K562 (cell line): ENCODE results near the gene PDCD10. TPM values are rescaled to one million over a fixed set of nuclear protein-coding genes. Genes with fewer than 3 reads are reported as not detected.

Experiments
- CBX5 ChIP-seq: IDR thresholded peaks from 2 replicates; pipeline ENCODE4 v1.6.1; 2014; ENCODE audit warnings: low read depth, borderline replicate concordance
- CCAR2 ChIP-seq: fragments of 200-400 bp; formaldehyde crosslinking; IDR thresholded peaks from 2 replicates; pipeline ENCODE4 v1.6.1; 2017; ENCODE audit warnings: mild to moderate bottlenecking, low read depth, low read length
- ESRRA ChIP-seq: fragments of 450-650 bp; IDR thresholded peaks from 2 replicates; pipeline ENCODE4 v1.6.1; 2014; ENCODE audit warnings: low read depth, mild to moderate bottlenecking, moderate library complexity, borderline replicate concordance
- ETV6 ChIP-seq, 3 experiments: fragments of 150-350 bp in 1 of 3; sonication (generic) in 1 of 3; formaldehyde crosslinking in 1 of 3; IDR thresholded peaks; 2 replicates each; pipeline versions ENCODE4 v1.6.1 to v1.8.0; 2014 to 2022; ENCODE audit warnings: borderline replicate concordance in 2 of 3, low read depth in 2 of 3, antibody characterized with exemption in 1 of 3, low read length in 1 of 3, mild to moderate bottlenecking in 1 of 3, missing genetic modification reagents in 1 of 3
- GATAD2A ChIP-seq: fragments of 450-650 bp; IDR thresholded peaks from 2 replicates; pipeline ENCODE4 v1.6.1; 2017
- KDM1A ChIP-seq, 2 experiments: fragments of 450-650 bp; IDR thresholded peaks; 2 replicates each; pipeline ENCODE4 v1.6.1; 2016; ENCODE audit warnings: mild to moderate bottlenecking in 2 of 2
- MYC ChIP-seq, 2 experiments: fragments of 250-450 bp in 1 of 2; sonication (Bioruptor Pico) in 1 of 2; IDR thresholded peaks; 2 replicates each; pipeline versions ENCODE4 v1.5.1 to v1.6.1; 2012 to 2021; ENCODE audit warnings: low read depth in 2 of 2, borderline replicate concordance in 1 of 2, improper control_type of control experiment in 1 of 2, low read length in 1 of 2, mild to moderate bottlenecking in 1 of 2, moderate library complexity in 1 of 2
- NFRKB ChIP-seq: fragments of 450-650 bp; IDR thresholded peaks from 2 replicates; pipeline ENCODE4 v1.6.1; 2016; ENCODE audit warnings: low read depth
- POLR2A ChIP-seq: fragments of 450-650 bp; conservative IDR thresholded peaks from 2 replicates; pipeline ENCODE4 v1.6.1; 2016
- POLR2AphosphoS5 ChIP-seq: IDR thresholded peaks from 2 replicates; pipeline ENCODE4 v1.6.1; 2011; ENCODE audit warnings: mild to moderate bottlenecking, low read depth, low read length, moderate library complexity; ENCODE audit not compliant: control insufficient read depth, insufficient read depth
- SMARCB1 ChIP-seq: IDR thresholded peaks from 2 replicates; pipeline ENCODE4 v1.6.1; 2011; ENCODE audit warnings: improper control_type of control experiment, low read depth; ENCODE audit not compliant: insufficient read length
- SMARCC2 ChIP-seq: fragments of 450-650 bp; IDR thresholded peaks from 2 replicates; pipeline ENCODE4 v1.6.1; 2017; ENCODE audit warnings: antibody characterized with exemption, moderate library complexity, mild to moderate bottlenecking, low read depth
- SUPT5H ChIP-seq: fragments of 450-650 bp; IDR thresholded peaks from 2 replicates; pipeline ENCODE4 v1.6.1; 2016
- TAF9B ChIP-seq: fragments of 450-650 bp; IDR thresholded peaks from 2 replicates; pipeline ENCODE4 v1.6.1; 2018; ENCODE audit warnings: mild to moderate bottlenecking; ENCODE audit not compliant: partially characterized antibody
- TBP ChIP-seq: optimal IDR thresholded peaks from 2 replicates; pipeline ENCODE3; 2011; ENCODE audit warnings: low read depth, low read length, improper control_type of control experiment
- ZNF134 ChIP-seq: fragments of 250-450 bp; sonication (Bioruptor Pico); conservative IDR thresholded peaks from 2 replicates; pipeline ENCODE4 v1.4.0; 2020
- ZNF143 ChIP-seq: sonication (generic); formaldehyde crosslinking; IDR thresholded peaks from 2 replicates; pipeline ENCODE4 v1.9.0; 2022; ENCODE audit warnings: mild to moderate bottlenecking, missing genetic modification reagents
- ZNF316 ChIP-seq: fragments of 450-650 bp; IDR thresholded peaks from 2 replicates; pipeline ENCODE4 v1.6.1; 2016
- ZNF77 ChIP-seq: fragments of 250-450 bp; sonication (Bioruptor Pico); IDR thresholded peaks from 2 replicates; pipeline ENCODE4 v1.5.0; 2020
- ZNF830 ChIP-seq: fragments of 250-450 bp; sonication (Bioruptor Pico); IDR thresholded peaks from 2 replicates; pipeline ENCODE4 v1.5.0; 2021; ENCODE audit warnings: mild to moderate bottlenecking
- polyA plus RNA-seq, 8 experiments: library from polyadenylated mRNA; depleted of rRNA in 4 of 8; stranded (reverse) in 5 of 8; unstranded in 3 of 8; fragments of >200 nt; fragmentation: Nextera tagmentation in 2 of 8; fragmentation: Illumina TruSeq in 1 of 8; extraction: Ambion mirVana in 2 of 8; extraction: Trizol in 1 of 8; gene quantifications; 2 replicates each; pipeline versions ENCODE4 v1.2.1 to v1.2.3, GENCODE V29; 2011 to 2014; ENCODE audit warnings: inconsistent platforms in 1 of 8, missing spikeins in 1 of 8
- total RNA-seq, 7 experiments: library from RNA; depleted of rRNA in 6 of 7; stranded (reverse); fragments of >200 nt in 6 of 7; fragmentation: Illumina TruSeq in 2 of 7; extraction: Trizol in 2 of 7; gene quantifications; 2 replicates each; pipeline versions ENCODE4 v1.2.1 to v1.2.3, GENCODE V29; 2011 to 2021; ENCODE audit warnings: low replicate concordance in 1 of 7
- TF ChIP-seq, protein P1 (sequence below): fragments of 450-650 bp; IDR thresholded peaks from 2 replicates; pipeline ENCODE4 v1.6.1; 2017; ENCODE audit warnings: mild to moderate bottlenecking, moderate library complexity
- TF ChIP-seq, protein P2 (sequence below), 2 experiments: fragments of 450-650 bp; IDR thresholded peaks; 2 replicates each; pipeline ENCODE4 v1.6.1; 2018; ENCODE audit warnings: mild to moderate bottlenecking in 2 of 2, low read depth in 1 of 2; ENCODE audit not compliant: partially characterized antibody in 2 of 2
- TF ChIP-seq, protein P3 (sequence below), 2 experiments: IDR thresholded peaks; 2 replicates each; pipeline ENCODE4 v1.6.1; 2011; ENCODE audit warnings: borderline replicate concordance in 1 of 2, control low read depth in 1 of 2, low read depth in 1 of 2, low read length in 1 of 2, mild to moderate bottlenecking in 1 of 2, mixed read lengths in 1 of 2, moderate library complexity in 1 of 2; ENCODE audit not compliant: insufficient read depth in 1 of 2, insufficient read length in 1 of 2, poor library complexity in 1 of 2, severe bottlenecking in 1 of 2; ENCODE audit errors: extremely low read depth in 1 of 2

PDCD10 gene
- total and polyA plus RNA-seq, 9 of the 15 experiments (the other 6 are each of a cell fraction or from before 2014, with no cell fraction given): 121 to 476 (median 232) TPM

DNA sequence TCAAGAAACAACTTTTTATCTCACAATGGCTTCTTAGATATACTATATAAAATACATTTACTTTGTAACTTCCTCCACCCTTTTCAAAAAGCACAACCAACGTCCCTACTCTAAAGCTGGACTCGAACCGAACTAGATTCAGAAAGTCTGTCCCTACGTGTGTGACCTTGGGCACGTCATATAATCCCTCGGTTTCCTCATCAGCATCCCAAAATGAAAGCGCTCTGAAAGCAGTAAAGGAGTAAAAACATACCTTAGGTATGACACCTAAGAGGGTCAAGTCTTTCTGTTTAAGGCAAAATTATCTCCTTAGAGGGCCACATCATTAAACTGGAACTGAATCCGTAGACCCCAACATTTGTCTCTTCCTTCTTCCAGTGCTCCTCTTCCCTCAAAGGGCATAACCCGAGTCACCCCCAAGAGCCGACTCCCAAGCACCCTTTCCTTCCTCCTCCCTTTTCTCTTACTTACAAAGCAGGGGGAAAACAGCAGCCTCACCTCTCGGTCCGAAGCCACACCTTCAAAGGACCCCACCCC, 663 bp downstream of the PDCD10 start (continued):
- TF ChIP-seq ZNF134 (CRISPR knock-in tag) (no peak), GATAD2A (peak; percentile 40; the same call in 1 of the 2 replicates), KDM1A (IDR thresholded peaks at IDR 0.05) (peak in 1 of 2 experiments; percentile 23; a peak in 1 of 4 replicates), ZNF143 (no peak), SMARCC2 (0 out of 2 replicates have a peak, but pooled peaks have one; percentile 18), TAF9B (peak; percentile 69), POLR2AphosphoS5 (peak; percentile 84), TBP (peak; percentile 73), NFRKB (peak; percentile 64; the same call in 1 of the 2 replicates), POLR2A (peak; percentile 86), SMARCB1 (no peak), ZNF830 (CRISPR knock-in tag) (no peak), SUPT5H (0 out of 2 replicates have a peak, but pooled peaks have one; percentile 76), CCAR2 (no peak), ZNF77 (CRISPR knock-in tag) (no peak), ESRRA (peak; percentile 89), ETV6 (IDR thresholded peaks at IDR 0.05; ENCODE audit: borderline replicate concordance in 1 of 2, low read depth in 2 of 2, low read length in 1 of 2) (0 out of 4 replicates have a peak, but pooled peaks of 1 of the 2 experiments have one; percentile 41), ETV6 (CRISPR knock-in tag; IDR thresholded peaks at IDR 0.05; ENCODE audit: borderline replicate concordance) (no peak), MYC (IDR thresholded peaks at IDR 0.05; ENCODE audit: low read depth, low read length) (no peak), MYC (CRISPR knock-in tag; IDR thresholded peaks at IDR 0.05; ENCODE audit: borderline replicate concordance, low read depth) (no peak), CBX5 (no peak), ZNF316 (0 out of 2 replicates have a peak, but pooled peaks have one; percentile 7)
- TF ChIP-seq, protein P1, sequence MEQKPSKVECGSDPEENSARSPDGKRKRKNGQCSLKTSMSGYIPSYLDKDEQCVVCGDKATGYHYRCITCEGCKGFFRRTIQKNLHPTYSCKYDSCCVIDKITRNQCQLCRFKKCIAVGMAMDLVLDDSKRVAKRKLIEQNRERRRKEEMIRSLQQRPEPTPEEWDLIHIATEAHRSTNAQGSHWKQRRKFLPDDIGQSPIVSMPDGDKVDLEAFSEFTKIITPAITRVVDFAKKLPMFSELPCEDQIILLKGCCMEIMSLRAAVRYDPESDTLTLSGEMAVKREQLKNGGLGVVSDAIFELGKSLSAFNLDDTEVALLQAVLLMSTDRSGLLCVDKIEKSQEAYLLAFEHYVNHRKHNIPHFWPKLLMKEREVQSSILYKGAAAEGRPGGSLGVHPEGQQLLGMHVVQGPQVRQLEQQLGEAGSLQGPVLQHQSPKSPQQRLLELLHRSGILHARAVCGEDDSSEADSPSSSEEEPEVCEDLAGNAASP: 0 out of 2 replicates have a peak, but pooled peaks have one; percentile 28
- TF ChIP-seq, protein P2, sequence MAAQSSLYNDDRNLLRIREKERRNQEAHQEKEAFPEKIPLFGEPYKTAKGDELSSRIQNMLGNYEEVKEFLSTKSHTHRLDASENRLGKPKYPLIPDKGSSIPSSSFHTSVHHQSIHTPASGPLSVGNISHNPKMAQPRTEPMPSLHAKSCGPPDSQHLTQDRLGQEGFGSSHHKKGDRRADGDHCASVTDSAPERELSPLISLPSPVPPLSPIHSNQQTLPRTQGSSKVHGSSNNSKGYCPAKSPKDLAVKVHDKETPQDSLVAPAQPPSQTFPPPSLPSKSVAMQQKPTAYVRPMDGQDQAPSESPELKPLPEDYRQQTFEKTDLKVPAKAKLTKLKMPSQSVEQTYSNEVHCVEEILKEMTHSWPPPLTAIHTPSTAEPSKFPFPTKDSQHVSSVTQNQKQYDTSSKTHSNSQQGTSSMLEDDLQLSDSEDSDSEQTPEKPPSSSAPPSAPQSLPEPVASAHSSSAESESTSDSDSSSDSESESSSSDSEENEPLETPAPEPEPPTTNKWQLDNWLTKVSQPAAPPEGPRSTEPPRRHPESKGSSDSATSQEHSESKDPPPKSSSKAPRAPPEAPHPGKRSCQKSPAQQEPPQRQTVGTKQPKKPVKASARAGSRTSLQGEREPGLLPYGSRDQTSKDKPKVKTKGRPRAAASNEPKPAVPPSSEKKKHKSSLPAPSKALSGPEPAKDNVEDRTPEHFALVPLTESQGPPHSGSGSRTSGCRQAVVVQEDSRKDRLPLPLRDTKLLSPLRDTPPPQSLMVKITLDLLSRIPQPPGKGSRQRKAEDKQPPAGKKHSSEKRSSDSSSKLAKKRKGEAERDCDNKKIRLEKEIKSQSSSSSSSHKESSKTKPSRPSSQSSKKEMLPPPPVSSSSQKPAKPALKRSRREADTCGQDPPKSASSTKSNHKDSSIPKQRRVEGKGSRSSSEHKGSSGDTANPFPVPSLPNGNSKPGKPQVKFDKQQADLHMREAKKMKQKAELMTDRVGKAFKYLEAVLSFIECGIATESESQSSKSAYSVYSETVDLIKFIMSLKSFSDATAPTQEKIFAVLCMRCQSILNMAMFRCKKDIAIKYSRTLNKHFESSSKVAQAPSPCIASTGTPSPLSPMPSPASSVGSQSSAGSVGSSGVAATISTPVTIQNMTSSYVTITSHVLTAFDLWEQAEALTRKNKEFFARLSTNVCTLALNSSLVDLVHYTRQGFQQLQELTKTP (IDR thresholded peaks at IDR 0.05; ENCODE audit: low read depth in 1 of 2, partially characterized antibody in 2 of 2): peak in 1 of 2 experiments; percentile 66
- TF ChIP-seq, protein P3, sequence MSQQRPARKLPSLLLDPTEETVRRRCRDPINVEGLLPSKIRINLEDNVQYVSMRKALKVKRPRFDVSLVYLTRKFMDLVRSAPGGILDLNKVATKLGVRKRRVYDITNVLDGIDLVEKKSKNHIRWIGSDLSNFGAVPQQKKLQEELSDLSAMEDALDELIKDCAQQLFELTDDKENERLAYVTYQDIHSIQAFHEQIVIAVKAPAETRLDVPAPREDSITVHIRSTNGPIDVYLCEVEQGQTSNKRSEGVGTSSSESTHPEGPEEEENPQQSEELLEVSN (IDR thresholded peaks at IDR 0.05; ENCODE audit: borderline replicate concordance in 1 of 2, extremely low read depth in 1 of 2, insufficient read depth in 1 of 2, insufficient read length in 1 of 2, low read depth in 1 of 2, low read length in 1 of 2, poor library complexity in 1 of 2, severe bottlenecking in 1 of 2): no peak
